ENCODE measurements around the gene LAMB4.

The LAMB4 gene

DNA sequence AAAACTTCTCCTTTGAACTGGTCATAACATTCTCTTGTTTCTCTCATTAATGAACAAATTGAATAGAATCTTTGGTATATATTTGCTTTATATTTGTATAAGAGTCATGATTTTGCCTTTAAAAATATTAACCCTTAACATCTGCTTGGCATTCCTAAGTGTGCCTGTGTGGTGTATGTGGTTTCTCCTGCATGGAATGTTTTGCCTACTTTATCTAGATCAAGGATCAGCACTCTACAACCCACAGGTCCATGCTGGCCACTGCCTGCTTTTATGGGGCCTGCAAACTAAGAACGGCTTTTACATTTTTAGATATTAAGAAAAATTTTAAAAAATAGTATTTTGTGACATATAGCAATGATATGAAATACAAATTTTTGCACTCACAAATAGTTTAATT is 4.3 kb upstream of the LAMB4 start:
- DNase-seq (ENCODE audit: insufficient read length, low spot score), result no peak
- no peak for FAIRE-seq
- no peak for TF ChIP-seq POLR2A (IDR thresholded peaks at IDR 0.05; ENCODE audit: low read depth, low read length)

DNA sequence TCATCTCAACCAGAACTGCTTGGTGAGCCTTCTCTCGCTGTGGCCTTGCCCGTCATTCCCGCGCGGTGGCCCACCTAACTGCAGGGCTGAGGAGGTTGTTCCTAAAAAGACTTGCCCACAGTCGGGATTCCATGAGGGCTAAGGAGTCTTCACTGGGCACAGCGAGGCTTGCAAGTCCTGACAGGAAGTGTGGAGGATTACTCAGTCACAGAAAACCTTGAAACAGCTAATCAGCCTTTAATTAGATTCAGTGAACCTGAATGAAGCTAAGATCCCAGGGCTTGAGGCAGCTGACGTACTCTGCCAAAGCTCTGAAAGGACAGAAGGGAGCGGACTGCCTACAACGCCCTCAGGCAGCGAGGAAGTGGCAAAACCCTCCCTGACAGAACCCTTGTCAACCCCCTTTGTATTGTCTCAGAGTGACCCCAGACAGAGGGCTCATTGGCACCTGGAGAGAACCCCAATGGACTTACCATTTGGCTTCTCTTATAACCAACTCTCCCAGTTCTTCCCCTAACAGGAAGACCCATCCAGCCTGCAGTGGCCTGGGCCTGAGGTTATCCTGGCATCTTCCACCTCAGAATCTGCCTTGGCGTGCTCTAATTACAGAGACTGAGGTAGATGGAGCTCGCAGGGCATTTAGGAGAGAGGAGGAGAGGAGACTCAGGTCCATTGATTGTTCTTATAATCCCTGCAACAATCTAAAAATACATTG is 2.5 kb upstream of the LAMB4 start:
- FAIRE-seq (no peak), DNase-seq (ENCODE audit: insufficient read length, low spot score) (no peak)
- TF ChIP-seq POLR2A (IDR thresholded peaks at IDR 0.05; ENCODE audit: low read depth, low read length), result no peak

DNA sequence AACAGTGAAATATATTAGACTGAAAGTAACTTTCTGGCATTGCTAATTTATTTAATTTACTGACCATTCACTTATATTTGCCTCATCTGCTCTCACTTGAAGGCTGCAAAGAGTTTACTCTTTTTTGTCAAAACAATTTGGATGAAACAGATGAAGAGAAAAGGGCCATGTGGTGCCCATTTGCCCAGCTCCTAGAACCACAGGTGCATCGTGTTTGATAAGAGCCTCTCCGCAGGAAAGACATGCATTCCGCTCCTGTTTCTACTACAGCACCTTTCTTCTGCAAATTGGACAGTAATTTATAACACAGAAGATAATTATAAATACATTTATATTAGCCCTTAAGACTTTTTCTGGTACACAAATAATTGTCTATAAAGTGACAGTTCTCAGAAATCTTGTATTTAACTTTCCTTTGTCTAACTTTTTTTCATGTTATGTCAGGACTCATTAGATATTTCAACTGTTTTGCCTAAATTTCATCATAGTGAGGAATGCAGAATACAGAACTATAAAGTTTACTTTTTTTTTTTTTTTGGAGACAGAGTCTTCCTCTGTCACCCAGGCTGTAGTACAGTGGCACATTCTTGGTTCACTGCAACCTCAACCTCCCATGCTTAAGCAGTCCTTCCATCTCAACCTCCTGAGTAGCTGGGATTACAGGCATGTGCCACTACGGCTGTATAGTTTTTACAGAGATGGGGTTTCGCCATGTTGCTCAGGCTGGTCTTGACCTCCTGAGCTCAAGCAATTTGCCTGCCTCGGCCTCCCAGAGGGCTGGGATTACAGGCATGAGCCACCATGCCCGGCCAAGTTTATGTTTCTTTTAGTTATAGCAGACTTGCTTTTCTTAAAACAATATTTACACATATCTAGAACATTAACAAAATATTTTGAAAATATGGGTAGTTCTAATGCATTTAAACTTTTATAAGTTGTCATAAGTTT is 869 bp downstream of the LAMB4 start:
- DNase-seq (ENCODE audit: insufficient read length, low spot score) (no peak), FAIRE-seq (no peak)
- no peak for TF ChIP-seq POLR2A (IDR thresholded peaks at IDR 0.05; ENCODE audit: low read depth, low read length)

DNA sequence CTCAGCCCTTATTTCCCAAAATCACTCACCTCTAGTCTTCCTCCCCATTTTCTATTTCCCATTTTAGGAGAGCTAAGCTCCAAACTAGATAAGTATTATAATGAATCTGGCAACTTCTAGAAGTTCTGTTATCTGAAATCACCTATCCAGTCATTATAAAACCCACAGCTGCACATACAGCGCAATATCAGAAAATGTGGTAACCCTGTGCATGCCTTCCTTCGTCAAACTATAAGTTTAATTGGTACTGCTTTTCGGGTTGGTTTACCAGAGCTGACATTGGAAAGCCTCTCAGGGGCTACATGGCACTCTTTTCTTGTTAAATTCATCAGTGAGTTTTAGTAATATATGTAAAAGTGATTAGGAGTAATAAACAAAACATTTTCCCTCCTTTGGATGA is 1.6 kb downstream of the LAMB4 start:
- FAIRE-seq, result no peak
- TF ChIP-seq POLR2A (IDR thresholded peaks at IDR 0.05; ENCODE audit: low read depth, low read length), result no peak

DNA sequence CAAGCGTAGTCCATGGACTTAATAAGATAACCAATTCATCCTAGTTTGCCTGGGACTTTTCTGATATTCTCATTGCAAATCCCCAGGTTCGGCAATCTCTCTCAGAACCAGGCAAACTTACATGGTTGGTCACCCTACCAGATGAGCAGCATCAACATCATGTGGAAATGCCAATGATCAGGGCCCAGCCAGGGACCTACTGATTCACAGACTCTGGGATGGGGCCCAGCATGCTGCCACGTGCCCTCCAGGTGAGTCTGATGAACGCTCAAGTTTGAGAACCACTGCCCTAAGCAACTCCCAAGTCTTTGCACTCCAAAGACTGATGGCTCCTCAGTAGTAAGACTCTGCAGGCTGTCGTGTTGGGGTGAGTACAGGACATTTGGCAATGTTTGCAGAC is 2.7 kb downstream of the LAMB4 start:
- TF ChIP-seq POLR2A (IDR thresholded peaks at IDR 0.05; ENCODE audit: low read depth, low read length), result no peak
- DNase-seq (ENCODE audit: insufficient read length, low spot score) (no peak), FAIRE-seq (no peak)

More for the DNA sequence above, 1.6 kb downstream of the LAMB4 start:
- no peak for DNase-seq (ENCODE audit: insufficient read length, low spot score)

DNA sequence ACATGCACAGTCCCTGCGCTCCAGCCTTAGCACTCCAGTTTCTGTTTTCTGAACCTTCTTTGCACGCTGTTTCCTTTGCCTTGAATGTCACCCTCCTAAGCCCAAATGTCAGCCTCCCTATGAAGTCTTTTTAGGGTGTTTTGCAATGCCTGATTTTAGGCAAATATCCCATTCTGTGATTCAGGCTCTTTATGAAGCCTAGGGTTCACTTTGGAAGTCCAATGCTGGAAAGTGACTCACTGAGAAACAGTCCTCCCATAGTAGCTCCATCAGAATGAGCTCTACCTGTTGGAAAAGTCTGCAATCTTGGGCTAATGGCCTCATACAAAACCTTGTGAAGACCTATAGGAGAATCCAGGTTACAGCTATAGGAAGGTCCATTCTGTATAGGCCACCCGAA is 5.3 kb downstream of the LAMB4 start:
- TF ChIP-seq POLR2A (IDR thresholded peaks at IDR 0.05; ENCODE audit: low read depth, low read length), result no peak
- FAIRE-seq (no peak), DNase-seq (ENCODE audit: insufficient read length, low spot score) (no peak)

DNA sequence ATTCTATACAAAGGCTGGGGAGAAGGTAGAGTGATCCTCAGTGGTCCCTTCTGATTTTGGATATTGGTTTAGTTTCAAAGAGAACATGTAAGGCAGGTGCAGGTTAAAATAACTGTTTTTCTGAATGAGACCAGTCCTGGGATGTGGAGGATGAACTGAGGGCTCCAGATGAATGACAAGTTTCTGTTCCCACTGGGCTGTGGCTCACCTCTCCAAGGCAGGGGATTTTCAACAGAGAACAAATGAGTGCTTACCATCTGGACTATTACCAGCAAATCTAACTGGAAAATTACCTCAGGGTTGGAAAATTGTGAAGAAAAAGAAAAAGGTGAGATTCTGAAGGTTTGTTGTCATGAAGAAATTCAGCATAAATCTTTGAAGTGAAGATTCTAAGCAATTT is 8.0 kb downstream of the LAMB4 start:
- no peak for TF ChIP-seq POLR2A (IDR thresholded peaks at IDR 0.05; ENCODE audit: low read depth, low read length)
- FAIRE-seq (no peak), DNase-seq (ENCODE audit: insufficient read length, low spot score) (no peak)

DNA sequence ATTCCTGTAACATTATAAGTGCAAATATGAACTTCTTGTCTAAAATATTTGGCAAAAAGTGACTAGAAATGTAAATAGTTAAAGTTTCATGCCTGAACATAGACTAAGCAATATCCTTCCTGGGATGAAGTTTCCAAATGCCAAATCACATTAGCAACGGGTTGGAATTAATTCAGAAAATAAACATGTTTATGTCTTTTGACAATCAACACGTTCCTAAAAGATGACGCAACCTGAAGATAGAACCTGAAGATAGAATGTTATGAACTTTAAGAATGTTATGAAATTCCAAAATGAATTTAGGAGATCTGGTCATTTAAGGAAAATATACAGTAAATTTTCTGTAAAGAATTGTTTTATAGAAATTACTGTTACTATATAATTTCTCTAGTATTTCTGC is 9.2 kb downstream of the LAMB4 start:
- no peak for TF ChIP-seq POLR2A (IDR thresholded peaks at IDR 0.05; ENCODE audit: low read depth, low read length)
- DNase-seq (ENCODE audit: insufficient read length, low spot score) (no peak), FAIRE-seq (no peak)

DNA sequence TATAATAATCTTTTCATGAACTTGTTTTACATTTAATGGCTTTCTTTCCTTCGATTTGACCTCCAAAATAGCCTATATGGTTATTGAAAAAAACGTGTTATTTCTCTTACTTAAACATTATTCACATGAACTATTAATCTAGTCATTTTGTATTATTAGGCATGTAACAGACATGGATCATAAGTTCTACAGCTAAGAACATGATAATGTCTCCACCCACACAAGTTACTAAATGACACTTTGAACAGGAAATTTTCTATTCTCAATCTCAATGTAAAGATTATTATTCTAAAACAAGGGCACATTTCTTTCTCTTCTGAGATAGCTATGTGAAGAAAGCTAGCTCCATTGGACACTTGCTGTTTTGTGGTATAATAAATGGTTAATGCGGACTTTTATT is 10.0 kb downstream of the LAMB4 start:
- DNase-seq (ENCODE audit: insufficient read length, low spot score) (no peak), FAIRE-seq (no peak)
- TF ChIP-seq POLR2A (IDR thresholded peaks at IDR 0.05; ENCODE audit: low read depth, low read length), result no peak

DNA sequence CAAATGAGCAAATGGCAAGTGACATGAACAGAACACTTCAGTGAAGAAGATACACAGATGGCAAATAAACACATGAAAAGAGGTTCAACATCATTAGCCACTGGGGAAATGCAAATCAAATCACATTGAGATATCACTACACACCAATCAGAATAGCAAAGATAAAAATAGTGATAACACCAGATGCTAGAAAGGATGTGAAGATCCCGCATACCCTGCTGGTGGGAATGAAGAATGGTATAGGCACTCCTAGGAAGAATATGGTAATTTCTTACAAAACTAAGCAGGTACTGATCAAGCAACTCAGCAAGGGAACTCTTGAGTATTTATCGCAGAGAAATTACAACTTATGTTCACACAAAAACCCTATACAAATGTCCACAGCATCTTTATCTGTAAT is 11.2 kb downstream of the LAMB4 start:
- TF ChIP-seq POLR2A (IDR thresholded peaks at IDR 0.05; ENCODE audit: low read depth, low read length), result no peak
- no peak for DNase-seq (ENCODE audit: insufficient read length, low spot score)
- no peak for FAIRE-seq

DNA sequence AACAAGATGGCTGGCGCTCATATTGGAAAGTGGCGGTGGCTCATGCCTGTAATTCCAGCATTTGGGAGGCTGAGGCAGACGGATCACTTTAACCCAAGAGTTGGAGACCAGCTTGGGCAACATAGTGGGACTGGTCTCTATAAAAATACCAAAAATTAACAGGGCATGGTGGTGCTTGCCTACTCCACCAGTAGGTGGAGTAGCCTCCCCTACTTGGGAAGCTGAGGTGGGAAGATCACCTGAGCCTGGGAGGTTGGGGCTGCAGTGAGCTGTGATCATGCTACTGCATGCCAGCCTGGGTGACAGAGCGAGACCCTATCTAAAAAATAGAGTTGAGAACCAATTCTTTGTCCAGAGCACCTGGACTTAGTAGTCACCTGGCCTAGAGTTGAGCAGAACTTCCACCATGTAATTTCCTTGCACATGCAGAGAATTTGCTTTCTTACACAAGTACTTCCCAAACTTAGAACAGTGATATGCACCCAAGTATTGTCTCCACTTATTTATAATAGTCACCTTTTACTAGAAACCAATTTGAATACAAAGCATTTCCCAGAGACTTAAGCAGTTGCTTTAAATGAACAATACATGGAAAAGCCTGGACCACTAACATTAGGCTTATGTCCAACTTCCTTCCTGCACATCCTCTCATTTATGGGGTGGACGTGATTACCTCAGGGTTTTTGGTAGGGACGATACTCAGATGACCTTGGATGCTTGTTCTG is 15.9 kb downstream of the LAMB4 start:
- DNase-seq (ENCODE audit: insufficient read length, low spot score) (no peak), FAIRE-seq (no peak)
- TF ChIP-seq POLR2A (IDR thresholded peaks at IDR 0.05; ENCODE audit: low read depth, low read length), result no peak

DNA sequence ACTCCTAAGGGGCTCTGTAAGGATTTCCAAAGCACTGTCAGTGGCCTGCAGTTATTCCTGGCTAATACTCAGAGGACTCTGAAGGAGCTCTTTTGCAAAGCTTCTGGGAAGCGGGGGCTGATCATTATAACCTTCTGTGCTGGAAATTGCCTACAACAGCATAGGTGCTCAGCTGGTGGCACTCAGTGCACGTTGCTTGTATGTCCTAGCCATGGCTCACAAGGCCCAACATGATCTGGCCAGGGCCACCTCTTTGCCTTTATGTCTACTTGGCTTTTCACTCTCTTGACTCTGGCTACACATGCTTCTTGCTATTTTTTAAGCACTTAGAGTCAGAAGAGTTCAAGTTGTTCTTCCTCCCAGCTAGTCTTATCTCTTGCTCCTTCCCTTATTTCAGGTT is 17.5 kb downstream of the LAMB4 start:
- DNase-seq (ENCODE audit: insufficient read length, low spot score) (no peak), FAIRE-seq (no peak)
- no peak for TF ChIP-seq POLR2A (IDR thresholded peaks at IDR 0.05; ENCODE audit: low read depth, low read length)

DNA sequence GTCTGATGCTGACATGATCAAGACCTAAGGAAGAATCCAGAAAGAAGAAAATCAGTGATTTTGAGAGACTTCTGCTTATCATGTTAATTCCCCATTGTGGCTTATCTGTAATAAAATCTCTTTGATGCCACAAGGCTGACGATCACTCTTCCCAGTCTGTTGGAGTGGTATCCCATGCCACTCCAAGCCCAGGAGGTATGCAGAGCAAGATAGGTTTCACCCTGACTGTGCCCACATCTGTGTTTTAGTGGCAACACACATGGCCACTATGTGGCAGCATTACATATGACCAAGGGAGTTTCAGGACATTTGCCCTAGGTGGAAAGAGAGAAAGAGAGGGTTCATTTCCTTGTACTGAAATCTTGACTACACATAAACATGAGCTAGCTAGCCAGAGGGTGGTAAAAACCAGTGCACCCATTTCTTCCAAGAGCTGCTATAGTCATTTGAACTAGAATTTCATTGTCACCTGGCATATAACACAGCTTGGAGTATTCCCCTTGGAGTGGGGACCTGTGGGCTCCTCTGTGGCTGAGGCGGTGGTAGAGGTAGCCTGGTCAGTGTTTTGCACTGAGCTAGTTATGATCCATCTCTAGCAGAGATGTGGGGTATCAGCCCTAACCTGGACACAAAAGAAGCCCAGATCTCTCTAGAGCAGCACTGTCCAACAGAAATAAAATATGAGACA is 20.8 kb downstream of the LAMB4 start:
- FAIRE-seq (no peak), DNase-seq (ENCODE audit: insufficient read length, low spot score) (no peak)
- TF ChIP-seq POLR2A (IDR thresholded peaks at IDR 0.05; ENCODE audit: low read depth, low read length), result no peak

DNA sequence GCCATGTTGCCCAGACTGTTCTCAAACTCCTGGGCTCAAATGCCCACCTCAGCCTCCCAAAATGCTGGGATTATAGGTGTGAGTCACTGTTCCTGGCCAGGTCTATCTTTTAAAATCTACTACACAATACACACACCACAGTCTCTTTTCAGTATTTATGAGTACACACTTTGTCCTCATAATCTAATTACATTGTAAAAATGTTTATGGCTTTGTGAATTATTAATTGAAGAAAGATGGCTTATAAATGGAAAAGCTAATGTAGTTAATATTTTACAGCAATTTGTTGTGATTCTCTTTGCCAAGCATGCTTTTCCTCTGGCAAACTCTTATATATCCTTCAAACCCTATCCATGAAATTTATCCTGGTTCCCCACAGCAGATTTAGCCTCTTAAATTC is 22.0 kb downstream of the LAMB4 start:
- no peak for FAIRE-seq
- DNase-seq (ENCODE audit: insufficient read length, low spot score), result no peak
- TF ChIP-seq POLR2A (IDR thresholded peaks at IDR 0.05; ENCODE audit: low read depth, low read length), result no peak
